Stimulated activated CD4-positive, alpha-beta T cell treated with anti-CD3 and anti-CD28 coated beads, Interleukin-12 subunit alpha, Interleukin-12 subunit beta, amount 100 ng/mL, for 48 hours (primary cell): ENCODE results near the gene EBF4.

Experiments used
- DNase-seq, 3 donors: peaks; one replicate each; pipeline ENCODE4 v3.0.0-alpha.2; 2020; ENCODE audit warnings: low read depth in 2 of 3, low spot score in 1 of 3

The EBF4 gene

DNA sequence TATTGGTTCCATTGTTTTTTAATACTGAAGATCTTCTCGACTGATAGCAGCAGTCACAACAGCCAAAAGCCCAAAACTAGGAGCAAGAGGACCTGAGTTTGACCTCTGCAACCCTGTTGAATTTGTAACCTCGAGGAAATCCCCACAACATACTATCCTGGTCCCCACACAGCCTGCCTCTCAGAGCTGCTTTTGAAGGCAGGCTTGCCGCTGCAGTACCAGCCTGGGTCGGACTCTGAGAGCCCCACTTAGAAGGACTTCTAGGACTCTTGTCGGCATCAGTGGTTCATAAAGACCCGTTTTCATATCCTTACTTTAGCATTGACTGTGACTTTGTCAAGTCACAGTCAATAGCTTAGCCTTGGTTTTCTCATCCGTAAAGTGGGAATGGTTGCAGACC lies 49.3 kb downstream of the EBF4 start:
- no peak for DNase-seq

DNA sequence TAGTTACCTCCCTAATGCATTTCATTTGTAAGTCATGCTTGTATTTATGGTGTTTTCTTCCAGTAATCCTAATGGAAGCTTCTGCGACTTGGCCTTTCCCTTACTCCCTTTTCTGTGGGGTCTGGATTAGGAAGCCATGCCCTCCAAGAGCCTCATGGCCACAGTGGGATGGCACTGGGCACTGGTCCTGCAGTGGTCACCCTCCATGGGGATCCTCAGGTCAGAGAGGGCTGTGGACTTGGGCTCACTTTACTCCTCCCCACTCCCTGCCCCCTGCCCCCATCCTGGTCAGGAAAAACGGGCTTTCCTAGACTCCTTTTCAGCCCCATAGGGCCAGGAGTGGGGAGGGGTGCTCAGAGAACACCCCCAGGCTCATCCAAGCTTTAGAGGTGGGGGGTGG lies 49.9 kb downstream of the EBF4 start:
- DNase-seq, result no peak

DNA sequence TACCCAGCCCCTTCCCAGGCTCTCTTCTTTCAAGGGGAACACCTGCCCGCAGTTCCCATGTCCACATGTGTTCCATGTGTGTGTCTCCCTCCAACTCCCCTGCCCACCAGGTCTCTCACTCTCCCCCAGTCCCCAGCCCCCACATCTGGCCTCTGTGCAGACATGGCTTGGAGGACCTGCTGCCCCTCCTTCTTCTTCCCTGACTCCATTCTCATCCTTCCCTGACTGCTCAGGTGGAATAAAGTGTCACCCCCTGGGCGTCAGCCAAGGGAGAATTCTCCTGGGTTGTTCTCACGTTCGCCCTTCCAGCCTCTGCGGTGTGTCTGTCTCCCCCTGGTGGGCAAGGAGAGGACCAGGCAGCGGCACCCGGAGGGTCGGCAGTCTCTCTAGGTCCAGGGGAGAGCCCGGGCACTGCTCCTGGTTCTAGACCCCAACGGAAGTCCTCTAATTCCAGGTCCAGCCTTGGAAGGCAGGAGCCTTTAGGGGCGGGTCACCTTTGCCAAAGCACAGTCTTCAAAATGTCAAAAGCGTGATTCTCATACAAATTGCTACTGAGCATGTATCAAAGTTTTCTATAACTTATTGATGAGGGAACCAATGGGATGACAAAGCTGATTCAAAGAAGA lies 50.5 kb downstream of the EBF4 start:
- peak; percentile 51 to 77 (median 54) for DNase-seq

DNA sequence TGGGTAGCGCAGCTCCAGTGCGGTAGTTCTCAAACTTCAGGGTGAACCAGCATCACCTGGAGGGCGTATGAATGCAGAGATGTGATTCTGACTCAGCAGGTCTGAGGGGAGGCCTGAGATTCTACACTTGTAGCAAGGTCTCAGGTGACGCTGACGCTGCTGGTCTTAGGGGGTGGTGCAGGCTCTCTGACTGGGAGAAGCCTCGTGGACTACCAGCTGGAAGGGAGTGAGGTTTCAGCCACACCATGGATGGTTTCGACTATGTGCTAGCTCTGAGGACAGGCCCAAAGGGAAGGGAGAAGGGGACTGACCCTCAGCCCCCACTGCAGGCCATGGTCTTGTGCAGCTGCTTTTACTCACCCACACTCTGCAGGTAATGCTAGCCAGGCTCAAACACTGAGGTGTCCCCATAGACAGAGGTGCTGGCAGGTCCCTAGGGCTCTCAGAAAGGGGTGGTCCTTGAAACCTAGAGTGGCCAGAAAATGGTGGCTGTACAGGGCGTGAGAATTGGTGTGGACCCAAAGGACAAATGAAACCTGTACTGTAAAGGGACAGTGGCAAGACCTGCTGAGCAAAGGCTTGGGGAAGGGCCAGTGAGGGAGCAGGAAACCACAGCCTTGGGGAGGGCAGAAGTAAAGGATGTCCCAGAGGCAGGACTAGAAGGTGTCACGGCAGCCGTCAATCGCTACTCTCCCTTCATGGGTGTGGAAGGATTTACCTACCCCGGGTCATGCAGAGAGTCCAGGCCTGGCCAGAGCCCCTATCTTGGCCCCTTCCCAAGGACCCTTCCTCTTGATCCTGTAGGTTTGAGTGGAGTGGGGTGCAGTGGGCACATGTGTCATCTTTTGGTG lies 52.7 kb downstream of the EBF4 start:
- DNase-seq, result no peak

DNA sequence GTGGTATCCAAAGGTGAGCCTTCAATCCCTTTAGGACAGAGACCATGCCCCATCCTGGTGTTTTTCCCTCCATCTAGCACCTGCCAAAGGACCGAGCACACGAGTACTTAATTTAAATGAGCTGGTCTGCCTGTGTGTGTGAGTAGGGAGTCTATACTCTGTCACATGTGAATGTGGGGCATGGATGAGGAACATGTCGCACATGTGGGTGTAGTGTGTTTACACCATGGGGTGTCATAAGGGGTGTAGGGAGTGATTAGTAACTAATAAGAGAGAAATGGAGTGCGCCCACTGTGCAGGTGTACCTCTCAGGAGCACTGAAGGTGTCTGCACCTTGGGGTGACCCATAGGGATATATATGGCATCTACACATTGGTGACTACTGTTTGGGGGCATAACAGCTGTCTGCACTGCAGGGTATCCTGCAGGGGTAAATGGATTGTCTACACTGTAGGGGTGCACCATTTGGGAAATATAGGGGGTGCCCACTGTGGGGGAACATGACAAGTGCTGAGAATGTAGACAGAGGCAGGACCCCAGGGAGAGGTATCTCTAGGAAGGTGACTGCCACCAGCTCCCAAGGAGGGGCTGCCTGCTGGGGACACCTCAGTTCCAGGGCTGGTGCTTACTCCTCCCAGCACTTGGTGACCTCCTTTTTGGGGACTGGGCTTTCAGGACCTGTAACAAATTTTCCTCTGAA lies 53.5 kb downstream of the EBF4 start:
- no peak for DNase-seq

DNA sequence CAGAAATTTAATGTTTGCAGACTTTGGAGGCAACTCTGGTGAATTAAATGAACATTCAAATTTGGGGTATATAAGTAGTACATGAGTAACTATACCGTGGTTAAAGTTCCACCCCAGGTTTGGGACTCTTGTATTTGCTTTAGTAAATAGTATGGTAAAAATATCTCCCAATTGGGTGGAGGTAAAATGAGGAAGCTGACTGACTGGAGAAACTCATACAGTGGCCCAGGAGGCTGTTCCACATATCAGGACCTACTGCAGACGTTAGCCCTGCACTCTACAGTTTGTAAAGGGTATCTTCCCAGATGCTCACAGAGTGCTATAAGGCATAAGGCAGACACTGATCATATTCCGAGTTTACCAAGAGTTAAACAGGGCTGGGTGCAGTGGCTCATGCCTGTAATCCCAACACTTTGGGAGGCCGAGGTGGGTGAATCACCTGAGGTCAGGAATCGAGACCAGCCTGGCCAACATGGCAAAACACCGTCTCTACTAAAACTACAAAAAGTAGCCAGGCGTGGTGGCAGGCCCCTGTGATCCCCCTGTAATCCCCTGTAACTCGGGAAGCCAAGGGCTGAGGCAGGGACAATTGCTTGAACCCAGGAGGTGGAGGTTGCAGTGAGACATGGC lies 54.2 kb downstream of the EBF4 start:
- no peak for DNase-seq

DNA sequence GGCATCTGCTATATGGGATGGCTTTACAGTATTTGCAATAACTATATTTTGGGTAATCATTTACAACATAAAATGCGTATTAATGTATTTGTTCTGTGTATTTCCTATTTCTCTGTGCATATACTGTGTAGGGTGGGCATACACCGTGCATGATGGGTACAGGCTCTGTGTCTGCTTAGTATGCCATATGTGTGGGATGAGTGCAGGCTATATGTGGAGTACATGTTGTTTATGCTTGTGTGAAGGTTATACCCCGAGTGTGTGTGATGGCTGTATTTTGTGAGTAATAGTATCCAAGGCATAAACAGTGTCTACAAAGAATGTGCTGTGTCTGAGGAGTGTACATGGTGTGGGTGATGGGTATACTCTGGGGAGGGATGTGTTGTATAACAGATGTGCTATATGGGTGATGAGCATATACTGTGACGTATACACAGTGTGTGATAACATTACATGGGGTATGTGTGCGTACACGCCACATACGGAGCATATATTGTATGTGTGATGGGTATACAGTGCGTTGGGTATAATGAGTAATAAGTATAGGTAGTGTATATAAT lies 55.2 kb downstream of the EBF4 start:
- no peak for DNase-seq

DNA sequence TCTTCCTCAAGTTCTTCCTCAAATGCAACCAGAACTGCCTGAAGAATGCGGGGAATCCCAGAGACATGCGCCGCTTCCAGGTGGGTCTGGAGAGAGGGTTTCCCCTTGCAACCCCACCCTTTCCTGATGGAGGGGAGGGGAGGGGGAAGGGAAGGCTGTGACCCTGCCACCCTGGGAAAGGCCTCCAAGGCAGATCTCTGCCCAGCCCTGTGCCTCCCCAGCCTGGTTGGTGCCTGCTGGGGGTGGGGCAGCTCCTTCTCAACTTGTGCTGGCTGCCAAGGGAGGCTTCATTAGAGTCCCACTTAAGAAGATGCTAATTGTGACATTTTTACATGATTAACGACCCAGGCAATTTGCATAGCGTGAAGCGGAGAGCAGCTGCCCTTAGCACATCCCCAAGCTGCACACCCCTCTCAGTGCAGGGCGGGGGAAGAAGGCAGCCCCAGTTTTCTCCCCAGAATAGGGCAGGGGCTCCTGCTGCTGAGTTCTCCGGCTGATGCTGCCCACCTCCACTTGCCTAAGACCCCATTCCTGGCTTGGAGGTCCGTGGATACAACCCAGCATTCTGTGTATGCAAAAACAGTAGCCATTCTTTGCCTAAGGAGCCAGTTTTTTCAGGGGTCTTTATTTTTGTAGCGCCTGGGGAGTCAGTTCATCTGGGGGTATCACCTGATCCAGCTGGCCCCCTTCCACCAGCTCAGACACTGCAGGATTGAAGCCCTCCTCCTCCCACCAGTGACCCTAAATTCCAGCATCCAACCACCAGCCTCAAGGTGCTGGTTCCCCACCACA lies 56.2 kb downstream of the EBF4 start:
- no peak for DNase-seq

DNA sequence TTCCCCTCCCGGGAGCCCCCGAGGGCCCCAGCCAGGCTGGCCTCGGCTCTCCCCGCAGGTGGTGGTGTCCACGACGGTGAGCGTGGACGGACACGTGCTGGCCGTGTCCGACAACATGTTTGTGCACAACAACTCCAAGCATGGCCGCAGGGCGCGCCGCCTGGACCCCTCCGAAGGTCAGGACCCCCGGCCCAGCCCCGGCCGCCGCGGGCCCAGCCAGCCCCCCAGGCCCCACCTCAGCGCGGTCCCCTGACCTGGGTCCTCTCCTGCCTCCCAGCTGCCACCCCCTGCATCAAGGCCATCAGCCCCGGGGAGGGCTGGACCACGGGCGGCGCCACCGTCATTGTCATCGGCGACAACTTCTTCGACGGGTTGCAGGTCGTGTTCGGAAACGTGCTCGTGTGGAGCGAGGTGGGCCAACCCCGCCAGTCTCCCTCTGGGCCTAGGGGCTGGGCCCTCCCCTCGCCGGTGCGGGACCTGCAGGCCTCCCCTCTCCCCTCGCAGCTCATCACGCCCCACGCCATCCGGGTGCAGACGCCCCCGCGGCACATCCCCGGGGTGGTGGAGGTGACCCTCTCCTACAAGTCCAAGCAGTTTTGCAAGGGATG lies 56.9 kb downstream of the EBF4 start:
- DNase-seq, result no peak

DNA sequence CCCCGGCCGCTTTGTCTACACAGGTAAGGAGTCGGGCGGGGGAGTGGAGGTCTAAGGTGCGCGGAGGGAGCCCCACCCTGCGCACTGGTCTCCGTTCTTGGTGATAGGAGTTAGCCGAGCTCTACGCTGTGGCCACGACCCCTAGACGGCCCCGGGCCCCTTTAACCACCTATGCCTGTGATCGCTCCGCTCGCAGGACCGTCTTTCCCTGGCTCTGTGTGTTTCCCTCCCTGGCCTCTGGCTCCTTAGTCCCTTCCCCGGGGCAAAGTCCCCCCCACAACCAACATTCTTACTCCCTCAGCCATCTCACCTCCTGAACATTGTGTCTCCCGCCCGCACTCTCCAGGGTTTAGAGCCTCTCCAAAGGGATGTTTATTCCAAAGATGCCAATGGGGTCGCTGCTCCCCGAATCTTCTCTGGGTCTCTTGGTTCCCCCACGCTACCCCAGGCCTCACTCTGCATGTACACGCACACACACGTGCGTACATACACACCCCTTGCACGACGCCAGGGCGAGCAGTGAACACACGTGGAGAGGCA lies 57.4 kb downstream of the EBF4 start:
- DNase-seq, result no peak

DNA sequence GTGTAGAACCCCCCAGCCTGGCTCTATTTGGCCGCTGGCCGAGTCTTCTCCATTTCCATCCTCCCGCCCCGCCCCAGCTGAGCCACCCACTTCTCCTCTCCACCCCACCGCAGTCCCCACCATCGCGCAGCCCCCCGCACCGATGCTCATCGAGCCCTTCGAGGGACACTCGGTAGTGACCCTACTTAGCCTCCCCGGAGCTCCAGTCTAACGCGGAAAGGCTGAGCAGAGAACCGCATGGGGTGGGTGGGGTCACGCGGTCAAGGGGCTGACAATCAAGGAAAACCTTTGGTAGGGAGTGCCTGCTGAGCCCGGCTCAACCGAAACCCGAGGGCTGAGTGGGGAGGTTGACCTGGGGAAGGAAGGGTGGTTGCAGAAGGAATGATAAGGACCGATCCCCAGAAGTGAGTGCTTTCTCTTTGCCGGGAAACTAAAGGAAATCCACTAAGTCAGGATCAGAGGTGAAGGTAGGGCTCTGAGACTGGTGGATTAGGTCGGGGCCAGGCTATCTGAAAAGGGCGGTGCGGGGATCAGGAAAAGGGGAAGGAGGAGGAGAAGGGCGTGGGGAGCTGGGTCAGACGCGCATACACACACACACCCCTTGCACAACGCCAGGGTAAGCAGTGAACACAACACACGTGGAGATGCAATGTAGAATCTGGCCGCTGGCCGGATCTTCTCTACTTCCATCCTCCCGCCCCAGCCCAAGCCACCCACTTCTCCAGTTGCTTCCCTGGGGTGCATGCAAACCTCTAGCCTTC lies 58.1 kb downstream of the EBF4 start:
- no peak for DNase-seq

DNA sequence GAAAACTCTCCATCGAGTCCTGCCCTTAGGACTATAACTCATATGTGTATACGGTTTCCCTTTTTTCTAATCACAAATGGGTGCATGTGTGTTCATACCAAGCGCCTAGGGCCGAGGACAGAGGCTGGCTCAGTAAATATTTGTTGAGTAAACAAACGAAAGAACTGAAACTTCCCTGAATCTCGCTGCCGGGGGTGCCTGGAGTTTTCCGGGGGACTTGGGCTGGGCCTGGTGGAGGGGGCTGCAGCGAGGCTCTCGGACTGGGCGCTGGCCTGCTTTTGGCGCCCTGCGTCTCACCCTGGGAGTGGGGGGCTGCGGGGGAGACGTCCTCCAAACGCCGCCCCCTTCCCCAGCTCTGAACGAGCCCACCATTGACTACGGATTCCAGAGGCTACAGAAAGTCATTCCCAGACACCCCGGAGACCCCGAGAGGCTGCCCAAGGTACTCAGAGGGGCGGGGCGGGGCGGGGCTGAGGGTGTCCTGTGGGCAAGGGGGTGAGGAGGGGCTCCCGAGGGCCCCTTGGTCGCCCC lies 58.8 kb downstream of the EBF4 start:
- DNase-seq, result no peak

DNA sequence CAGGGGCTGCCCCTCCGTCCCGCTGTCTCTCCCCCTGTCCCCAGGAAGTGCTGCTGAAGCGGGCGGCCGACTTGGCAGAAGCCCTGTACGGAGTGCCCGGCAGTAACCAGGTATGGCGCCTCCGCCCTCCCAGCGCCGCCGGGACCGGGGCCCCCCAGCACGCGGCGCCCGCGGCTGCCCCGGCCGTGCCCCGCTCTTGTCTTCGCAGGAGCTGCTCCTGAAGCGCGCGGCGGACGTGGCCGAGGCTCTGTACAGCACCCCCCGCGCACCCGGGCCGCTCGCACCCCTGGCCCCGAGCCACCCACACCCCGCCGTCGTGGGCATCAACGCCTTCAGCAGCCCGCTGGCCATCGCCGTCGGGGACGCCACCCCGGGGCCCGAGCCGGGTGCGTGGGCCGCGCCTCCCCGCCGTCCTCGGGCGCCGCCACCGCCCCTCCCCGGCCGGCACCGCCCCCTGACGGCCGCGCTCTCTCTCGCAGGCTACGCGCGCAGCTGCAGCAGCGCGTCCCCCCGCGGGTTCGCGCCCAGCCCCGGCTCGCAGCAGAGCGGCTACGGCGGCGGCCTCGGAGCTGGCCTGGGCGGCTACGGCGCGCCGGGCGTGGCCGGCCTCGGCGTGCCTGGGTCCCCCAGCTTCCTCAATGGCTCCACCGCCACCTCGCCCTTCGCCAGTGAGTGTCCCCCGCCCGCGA lies 59.4 kb downstream of the EBF4 start:
- DNase-seq, result peak in 1 of 3 donors; percentile 44

DNA sequence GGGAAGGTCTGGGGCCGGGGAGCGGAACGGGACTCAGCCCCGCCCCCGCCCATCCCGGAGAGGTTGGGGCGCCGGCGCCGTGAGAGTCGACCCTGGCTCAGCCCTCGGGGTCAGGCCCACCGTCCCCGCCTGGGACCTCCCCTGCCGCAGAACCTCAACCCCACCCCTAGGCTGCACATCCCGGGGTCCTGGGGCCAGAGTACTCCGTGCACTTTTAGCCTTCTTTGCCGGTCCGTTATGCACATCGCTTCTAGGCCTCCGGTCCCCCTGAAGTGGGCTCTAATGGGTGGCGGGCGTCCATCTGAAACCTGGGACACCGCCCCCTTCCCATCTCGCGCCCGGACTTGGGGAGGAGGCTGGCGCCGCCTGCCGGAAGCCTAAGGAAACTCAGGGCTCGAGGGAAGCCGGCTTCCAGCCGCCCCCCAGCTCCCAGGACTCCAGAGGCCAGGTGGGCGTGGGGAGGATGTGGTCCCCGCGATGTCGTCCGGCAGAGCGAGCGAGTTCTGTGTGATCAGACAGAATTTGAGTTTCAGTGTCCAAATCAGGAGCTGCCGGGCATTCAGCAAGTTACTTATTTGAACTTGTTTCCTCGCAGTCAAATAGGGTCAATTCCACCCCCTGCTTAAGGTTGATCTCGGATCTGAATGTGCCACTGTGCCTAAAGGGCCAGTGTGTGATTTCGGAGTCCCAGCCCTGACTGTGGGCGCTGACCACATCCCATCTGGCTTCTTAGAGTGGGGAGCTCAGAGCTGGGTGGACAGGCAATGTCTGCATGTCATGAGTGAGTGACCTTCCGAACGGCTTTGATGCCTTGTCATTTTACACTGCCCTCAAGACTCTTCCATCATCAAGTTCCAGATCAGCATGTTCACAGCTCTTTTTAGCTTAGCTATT lies 60.2 kb downstream of the EBF4 start:
- DNase-seq, result peak in 1 of 3 donors; percentile 43

DNA sequence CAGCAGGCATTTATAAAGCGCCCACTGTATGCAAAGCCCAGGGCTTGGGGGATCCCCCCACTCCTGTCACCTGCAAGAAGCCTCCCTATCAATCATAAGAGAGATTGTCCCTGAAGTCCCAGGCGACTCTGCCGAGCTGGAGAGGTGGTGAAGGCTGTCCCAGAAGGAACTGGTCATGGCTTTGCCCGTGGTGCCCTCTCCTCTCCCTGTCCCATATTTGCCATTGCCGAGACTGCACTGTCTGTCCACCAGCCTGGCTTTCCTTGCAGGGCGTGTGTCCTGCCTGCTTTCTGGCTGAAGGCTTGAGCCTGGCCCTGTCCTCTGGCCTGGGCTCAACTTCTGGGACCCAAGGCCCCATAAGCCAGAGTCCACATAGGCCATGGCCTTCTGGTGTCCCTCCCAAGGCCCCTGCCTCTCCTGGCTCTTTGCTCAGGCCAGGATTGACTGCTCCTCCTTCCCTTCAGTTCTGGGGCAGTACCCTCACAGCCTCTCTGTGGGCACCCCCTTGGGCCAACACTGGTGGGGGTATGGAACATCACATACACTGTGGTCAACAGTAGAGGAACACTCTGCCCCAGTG lies 61.0 kb downstream of the EBF4 start:
- no peak for DNase-seq

DNA sequence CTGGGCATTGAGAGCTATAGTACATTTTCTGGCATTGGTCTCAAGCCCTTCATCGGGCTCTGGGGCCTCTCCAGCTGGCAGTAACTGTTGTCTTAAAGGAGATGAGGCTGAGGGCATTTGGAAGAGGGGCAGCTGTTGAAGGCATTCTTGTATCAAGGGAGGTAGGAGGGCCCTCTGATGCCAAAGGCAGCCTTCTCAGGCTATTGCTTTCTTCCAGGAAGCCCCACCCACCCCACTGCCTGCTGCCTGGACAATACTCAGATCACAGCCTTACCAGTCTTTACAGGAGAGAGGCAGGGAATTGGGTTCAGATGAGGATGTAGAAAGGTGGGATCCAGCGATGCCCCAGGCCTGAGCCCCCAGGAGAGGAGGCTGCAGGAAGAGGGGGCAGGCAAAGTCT lies 61.8 kb downstream of the EBF4 start:
- no peak for DNase-seq
